Ovary (tissue), 9 donors: ENCODE measurements around the gene HABP4. TPM values are rescaled to one million over a fixed set of nuclear protein-coding genes. Genes with fewer than 3 reads are reported as not detected.
"Not testable (repeated sequence)": the region's sequence is repeated elsewhere in the genome, so short reads cannot be mapped to it uniquely, and the experiment has no call there.

ENCODE experiments used
- DNase-seq, 5 donors: peaks; one replicate each; pipeline ENCODE4 v3.0.0-alpha.2; 2019 to 2020
- H3K27ac ChIP-seq, 2 donors: fragments of 200-600 bp; one replicate each; pipeline versions ENCODE4 v1.5.1 to v1.8.0; 2019 to 2022
- H3K27me3 ChIP-seq: fragments of 200-600 bp; one replicate; pipeline ENCODE4 v1.8.0; 2022
- H3K36me3 ChIP-seq: fragments of 200-600 bp; sonication (generic); one replicate; pipeline ENCODE4 v1.5.1; 2019
- H3K4me1 ChIP-seq: one replicate; pipeline ENCODE4 v1.8.1; 2013; ENCODE audit warnings: mild to moderate bottlenecking, moderate library complexity; ENCODE audit not compliant: insufficient read depth
- H3K4me3 ChIP-seq: fragments of 200-600 bp; sonication (generic); one replicate; pipeline ENCODE4 v1.5.1; 2017
- H3K9me3 ChIP-seq, 2 donors: fragments of 200-600 bp in 1 of 2; sonication (generic) in 1 of 2; one replicate each; pipeline versions ENCODE4 v1.5.1 to v1.8.1; 2013 to 2019; ENCODE audit warnings: mild to moderate bottlenecking in 1 of 2, moderate library complexity in 1 of 2
- CTCF ChIP-seq, 3 donors: fragments of 450-650 bp in 2 of 3; fragments of 200-600 bp in 1 of 3; IDR thresholded peaks; one replicate each; pipeline versions ENCODE4 v1.5.1 to v1.8.0; 2016 to 2022; ENCODE audit warnings: antibody characterized with exemption in 3 of 3, mild to moderate bottlenecking in 1 of 3
- EP300 ChIP-seq: sonication (generic); formaldehyde crosslinking; IDR thresholded peaks from one replicate; pipeline ENCODE4 v1.6.1; 2017; ENCODE audit warnings: antibody characterized with exemption
- POLR2A ChIP-seq: fragments of 450-650 bp; IDR thresholded peaks from one replicate; pipeline ENCODE4 v1.6.1; 2017; ENCODE audit warnings: antibody characterized with exemption, mild to moderate bottlenecking, moderate library complexity
- WGBS, 3 donors: extraction: QIAGEN DNeasy Blood & Tissue Kit in 1 of 3; methylation state at CpG; one replicate each; pipeline versions ENCODE4 v1.1.5 to v1.1.7; 2013 to 2017; 5-methylcytosine and 5-hydroxymethylcytosine counted together
- intact Hi-C, 4 donors: fragments of 100-400 bp; cut with DNase I; formaldehyde crosslinking; loops; one replicate each; pipeline versions ENCODE4 v1.11.0 to v1.15.1; 2022 to 2023
- polyA plus RNA-seq, 2 donors: library from polyadenylated mRNA; stranded (reverse); fragments of 200-250 nt in 1 of 2; fragments of 350-450 nt in 1 of 2; fragmentation: Illumina TruSeq in 1 of 2; extraction: RNeasy Lipid Tissue Mini Kit (QIAGEN cat#74804) in 1 of 2; gene quantifications; one replicate each; pipeline ENCODE4 v1.2.3, GENCODE V29; 2013 to 2014
- total RNA-seq, 7 donors: library from RNA; depleted of rRNA in 2 of 7; stranded (reverse); fragments of >200 nt in 2 of 7; fragmentation: NEBNext Ultra II Directional in 3 of 7; extraction: Animal tissue kit (Norgen Biotek cat#: 25700) in 3 of 7; gene quantifications; one replicate each; pipeline versions ENCODE4 v1.1.0 to v1.2.4, GENCODE V29; 2016 to 2023
- donor health status: DM: no; HTN: no; CAD: no; lungs with moderate emphysema.
- donor health status: DM: no; HTN: no; CAD: no.
- donor health status: Bipolar disorder and iron deficiency.
- donor health status: DM: yes; HTN: yes; CAD: no.
- donor health status: DM: no; HTN: no; CAD: no.
- donor health status: DM: yes; HTN: yes; CAD: no.

Gene HABP4
- total and polyA plus RNA-seq, 9 donors = 10.3 to 23.4 (median 19.2) TPM

GRCh38 chr9:96501633-96502538 is 51.9 kb downstream of the HABP4 start:
- TF ChIP-seq POLR2A = no peak
- TF ChIP-seq EP300 = no peak
- TF ChIP-seq CTCF (IDR thresholded peaks at IDR 0.05) = no peak
- intact Hi-C loops = no loop called here
- 94 to 95% (median 94%) methylated on average over 15 of the region's 15 CpGs for WGBS, 3 donors
- no peak for DNase-seq
- Histone ChIP-seq H3K9me3 (no peaks in the 10 kb centered on the region), H3K4me1 (no peaks in the 10 kb centered on the region), H3K27me3 (no peaks in the 10 kb centered on the region), H3K4me3 (no peak overlapping the region), H3K27ac (no peak overlapping the region), H3K36me3 (no peaks in the 10 kb centered on the region)

- Histone ChIP-seq H3K36me3 (no peaks in the 10 kb centered on the region), H3K4me1 (no peaks in the 10 kb centered on the region), H3K27me3 (no peaks in the 10 kb centered on the region), H3K27ac (no peak overlapping the region), H3K9me3 (no peaks in the 10 kb centered on the region), H3K4me3 (no peak overlapping the region)
- TF ChIP-seq POLR2A (no peak), EP300 (no peak), CTCF (IDR thresholded peaks at IDR 0.05) (no peak)
- intact Hi-C loops = no loop called here
- DNase-seq = no peak
- WGBS, 3 donors = 82 to 93% (median 91%) methylated on average over 6 of the region's 6 CpGs
Measured at GRCh38 chr9:96502539-96503373, 52.8 kb downstream of the HABP4 start.

- H3K9me3 ChIP-seq, H3K36me3 ChIP-seq, DNase-seq, H3K4me3 ChIP-seq, H3K27me3 ChIP-seq, H3K27ac ChIP-seq, H3K4me1 ChIP-seq, intact Hi-C loops: not testable (repeated sequence)
Measured at GRCh38 chr9:96503374-96503748, 53.4 kb downstream of the HABP4 start.

GRCh38 chr9:96503918-96504317 is 53.9 kb downstream of the HABP4 start:
- no peak for DNase-seq
- H3K27ac ChIP-seq = no peak overlapping the region
- no peaks in the 10 kb centered on the region for H3K9me3 ChIP-seq
- no peak overlapping the region for H3K4me3 ChIP-seq
- H3K27me3 ChIP-seq = no peaks in the 10 kb centered on the region
- no peaks in the 10 kb centered on the region for H3K36me3 ChIP-seq
- intact Hi-C loops = no loop called here
- H3K4me1 ChIP-seq = no peaks in the 10 kb centered on the region
- no peak for TF ChIP-seq POLR2A
- TF ChIP-seq CTCF (IDR thresholded peaks at IDR 0.05) = no peak
- TF ChIP-seq EP300 = no peak
- WGBS, 3 donors = 93 to 95% (median 94%) methylated on average over 11 of the region's 11 CpGs
